ENCODE results near the gene TTC9.

GRCh38 chr14:70638416-70638815 lies 3.3 kb upstream of the TTC9 start:
- TF ChIP-seq POLR2A (IDR thresholded peaks at IDR 0.05; ENCODE audit: low read length) (no peak), GATA1 (IDR thresholded peaks at IDR 0.05; ENCODE audit: low read depth, low read length) (no peak)

All from erythroblast (primary cell).